GF-D8 (cell line): ENCODE measurements around the gene TANGO2.

Experiments
- DNase-seq: peaks from one replicate; lab custom pipeline; 2025; lab: John Stamatoyannopoulos, UW

Gene TANGO2

DNA sequence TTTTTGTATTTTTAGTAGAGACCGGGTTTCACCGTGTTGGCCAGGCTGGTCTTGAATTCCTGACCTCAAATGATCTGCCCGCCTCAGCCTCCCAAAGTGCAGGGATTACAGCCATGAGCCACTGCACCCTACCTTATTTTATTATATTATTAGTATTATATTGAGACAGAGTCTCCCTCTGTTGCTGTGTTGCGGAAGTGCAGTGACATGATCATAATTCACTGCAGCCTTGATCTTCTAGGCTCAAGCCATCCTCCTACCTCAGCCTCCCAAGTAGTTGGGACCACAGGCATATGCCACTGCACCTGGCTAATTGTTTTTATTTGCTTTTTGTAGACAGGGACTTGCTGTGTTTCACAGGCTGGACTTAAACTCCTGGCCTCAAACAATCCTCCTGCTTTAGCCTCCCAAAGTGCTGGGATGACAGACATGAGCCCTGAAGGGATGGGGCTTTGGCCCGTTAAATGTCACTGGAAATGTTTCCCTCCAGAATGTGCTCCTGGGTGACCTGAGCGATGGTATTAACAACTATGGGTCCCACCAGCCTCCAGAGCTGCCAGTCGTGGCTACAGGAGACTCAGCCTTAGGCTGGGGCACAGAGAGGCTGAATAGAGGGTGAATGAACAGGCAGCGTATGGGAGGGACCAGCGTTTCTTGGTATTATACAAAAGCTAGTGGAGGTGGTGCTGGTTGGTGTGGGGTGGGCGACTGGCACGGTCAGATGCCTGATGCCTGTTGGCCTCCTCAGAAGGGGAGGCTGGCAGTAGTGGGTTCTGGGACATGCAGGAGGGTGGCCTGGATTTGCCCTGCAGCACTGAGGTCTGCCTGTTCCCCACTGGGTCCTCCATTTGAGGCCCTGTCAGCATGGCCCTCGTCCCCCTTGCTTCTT is 7.3 kb downstream of the TANGO2 start:
- no peak for DNase-seq

DNA sequence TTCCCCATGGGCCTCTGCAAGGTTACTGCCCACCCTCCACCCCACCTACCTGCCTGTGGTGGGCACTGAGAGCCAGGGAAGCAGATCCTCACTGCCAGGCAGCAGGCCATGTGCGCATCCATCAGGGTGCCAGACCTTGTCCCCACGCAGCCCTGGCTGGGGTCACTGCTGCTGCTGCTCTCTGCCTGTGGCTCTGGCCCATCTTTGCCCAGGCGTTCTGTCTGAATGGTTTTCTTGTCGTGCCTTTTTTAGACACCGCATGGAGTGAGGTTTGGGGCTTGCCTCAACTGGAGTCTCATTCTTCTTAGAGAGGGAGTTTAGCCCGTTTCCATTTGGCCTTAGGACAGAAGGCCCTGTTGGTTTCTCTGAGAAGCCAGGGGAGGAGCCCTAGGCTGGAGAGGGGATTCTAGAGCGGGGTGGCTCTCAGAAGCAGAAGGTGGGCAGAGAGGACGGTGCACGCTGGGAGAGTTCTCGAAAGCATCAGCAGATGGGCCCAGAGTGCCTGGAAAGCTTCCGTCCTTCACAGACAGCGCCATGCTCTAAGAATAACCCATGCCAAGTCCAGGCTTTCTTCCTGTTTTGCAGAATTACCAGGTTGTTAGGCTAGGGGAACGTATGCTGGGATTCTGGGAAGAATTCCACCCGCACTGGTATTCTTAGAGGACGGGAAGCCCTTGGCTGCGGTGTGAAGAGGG is 8.1 kb downstream of the TANGO2 start:
- no peak for DNase-seq

DNA sequence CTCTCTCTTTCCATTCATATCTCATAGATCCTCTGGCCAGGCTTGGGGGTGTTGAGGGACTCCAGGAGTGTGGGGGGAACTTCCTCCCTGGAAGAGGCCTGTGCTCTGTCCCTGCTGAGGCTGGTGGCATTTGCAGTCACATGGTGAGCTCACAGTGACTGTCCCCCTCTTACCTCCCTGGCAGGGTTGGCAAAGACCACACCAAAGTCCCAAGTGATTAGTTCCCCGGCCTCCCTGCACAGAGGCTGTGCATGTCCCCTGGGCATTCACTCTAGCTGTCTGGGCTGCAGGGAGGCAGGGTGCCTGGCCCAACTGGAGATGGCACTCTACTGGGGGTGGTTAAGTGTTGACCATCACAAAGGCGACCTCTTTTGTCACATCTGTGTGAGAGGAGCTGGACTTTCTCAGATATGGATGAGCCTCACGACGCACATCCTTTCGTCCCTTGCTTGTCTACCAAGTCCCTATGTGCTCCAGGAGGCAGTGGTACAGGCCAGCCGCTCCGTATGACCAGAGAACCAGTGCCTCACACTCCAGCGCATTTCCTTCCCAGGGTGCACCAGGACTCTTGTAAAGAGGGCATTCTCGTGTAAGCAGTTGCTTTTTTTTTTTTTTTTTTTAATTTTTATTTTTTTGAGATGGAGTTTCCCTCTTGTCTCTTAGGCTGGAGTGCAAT is 8.8 kb downstream of the TANGO2 start:
- DNase-seq, result no peak

DNA sequence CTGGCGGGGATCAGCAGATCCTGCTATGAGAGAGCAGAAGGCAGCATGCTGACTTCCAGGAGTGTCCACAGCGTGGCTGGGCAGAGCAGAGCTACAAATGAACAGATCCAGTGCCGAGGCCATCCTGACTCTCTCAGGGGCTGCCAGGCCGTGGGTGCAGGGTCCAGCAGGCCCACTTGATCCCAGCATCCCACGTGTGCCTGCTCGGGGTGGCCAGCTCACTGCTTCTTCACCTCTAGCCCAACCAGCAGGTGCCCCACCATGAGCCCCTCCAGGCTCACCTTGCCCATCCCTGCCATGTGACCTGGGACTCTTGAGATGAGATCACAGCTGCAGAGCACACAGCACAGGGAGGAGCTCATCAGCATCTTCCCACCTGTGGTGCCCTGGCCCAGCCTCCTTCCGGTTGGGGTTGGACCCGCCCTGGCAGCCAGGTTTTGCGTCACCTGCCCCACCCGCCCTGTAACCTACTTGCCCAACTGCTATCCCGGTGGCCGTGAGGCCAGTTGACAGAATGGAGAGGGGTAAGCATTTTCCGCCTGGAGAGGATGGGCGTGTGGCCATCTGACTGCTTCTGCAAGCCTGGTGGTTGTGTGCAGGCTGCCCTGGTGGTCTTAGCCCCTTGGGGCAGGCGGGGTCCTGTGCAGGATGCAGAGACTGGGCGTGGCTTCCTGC is 11.0 kb downstream of the TANGO2 start:
- no peak for DNase-seq

DNA sequence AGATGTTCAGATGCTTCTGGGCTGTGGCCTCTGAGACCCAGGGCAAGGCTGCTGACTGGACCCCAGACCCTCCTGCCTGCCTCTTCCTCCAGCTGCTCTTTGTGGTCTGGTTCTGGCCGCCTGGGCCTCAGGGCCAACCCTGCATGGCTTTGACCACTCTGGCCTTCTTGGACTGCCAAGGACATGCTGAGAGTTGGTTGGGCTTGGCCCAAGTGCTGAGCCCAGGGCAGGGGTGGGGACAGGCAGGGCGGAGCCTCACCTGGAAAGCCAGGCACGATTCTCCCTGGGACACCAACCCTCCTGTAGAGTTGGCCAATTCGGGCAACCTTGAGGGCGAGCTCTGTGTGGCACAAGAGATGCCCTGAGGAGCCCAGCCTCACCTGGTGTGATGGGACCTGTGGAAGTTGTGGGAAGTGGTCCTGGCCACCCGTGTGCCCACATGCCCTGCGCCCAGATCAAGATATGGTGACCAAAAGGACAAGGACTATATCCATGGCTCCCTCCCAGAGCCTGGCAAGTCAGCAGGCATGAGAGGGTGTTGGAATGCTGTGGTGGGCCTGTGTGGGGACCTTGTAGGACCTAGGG is 11.6 kb downstream of the TANGO2 start:
- no peak for DNase-seq

DNA sequence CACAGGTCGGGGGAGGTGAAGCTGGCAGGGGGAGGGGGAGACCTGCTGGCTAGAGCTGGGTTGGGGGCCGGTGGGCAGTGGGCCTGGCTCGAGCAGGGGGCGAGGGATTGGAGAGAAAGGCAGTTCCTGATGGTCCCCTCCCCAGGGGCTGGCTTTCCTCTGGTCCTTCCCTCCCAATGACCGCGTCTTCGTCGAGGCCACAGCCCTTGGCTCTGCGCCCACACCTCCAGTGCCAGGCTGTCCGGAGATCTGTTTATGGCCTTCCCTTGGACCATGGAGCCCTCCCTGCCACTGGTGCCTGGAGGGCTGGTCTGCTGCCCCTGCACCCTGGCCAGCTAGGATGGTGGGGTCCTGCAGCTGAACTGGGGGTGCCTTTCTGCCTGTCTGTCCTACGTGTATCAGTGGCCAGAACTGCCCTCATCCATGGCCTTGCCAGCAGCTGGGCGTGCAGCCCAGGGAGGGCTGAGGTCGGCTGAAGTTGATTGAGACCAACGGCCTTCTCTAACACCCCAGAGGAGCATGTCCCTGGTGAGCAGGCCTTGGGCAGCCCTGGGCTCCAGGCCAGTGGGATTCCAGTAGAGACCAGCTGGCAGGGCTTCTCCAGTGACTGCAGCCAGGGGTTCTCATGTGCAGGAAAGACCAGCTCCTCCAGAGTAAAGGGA is 12.3 kb downstream of the TANGO2 start:
- DNase-seq, result no peak

DNA sequence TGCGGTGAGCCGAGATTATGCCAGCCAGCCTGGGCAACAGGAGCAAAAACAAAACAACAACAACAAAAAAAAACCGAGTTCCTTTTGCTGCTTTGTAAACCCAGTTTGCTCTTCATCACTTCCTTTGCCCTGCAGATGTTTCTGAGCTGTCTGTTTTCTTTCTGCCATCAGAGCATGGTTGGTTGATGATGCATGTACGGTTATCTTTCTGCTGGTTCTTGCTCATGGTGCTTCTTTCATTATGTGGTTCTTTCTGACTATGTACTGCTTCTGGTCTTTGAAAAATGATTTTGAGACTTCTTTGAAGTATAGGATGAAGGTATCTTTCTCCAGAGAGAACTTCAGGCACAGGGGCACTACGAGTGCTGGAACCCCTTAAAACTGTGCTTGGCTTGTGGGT is 13.2 kb downstream of the TANGO2 start:
- no peak for DNase-seq

DNA sequence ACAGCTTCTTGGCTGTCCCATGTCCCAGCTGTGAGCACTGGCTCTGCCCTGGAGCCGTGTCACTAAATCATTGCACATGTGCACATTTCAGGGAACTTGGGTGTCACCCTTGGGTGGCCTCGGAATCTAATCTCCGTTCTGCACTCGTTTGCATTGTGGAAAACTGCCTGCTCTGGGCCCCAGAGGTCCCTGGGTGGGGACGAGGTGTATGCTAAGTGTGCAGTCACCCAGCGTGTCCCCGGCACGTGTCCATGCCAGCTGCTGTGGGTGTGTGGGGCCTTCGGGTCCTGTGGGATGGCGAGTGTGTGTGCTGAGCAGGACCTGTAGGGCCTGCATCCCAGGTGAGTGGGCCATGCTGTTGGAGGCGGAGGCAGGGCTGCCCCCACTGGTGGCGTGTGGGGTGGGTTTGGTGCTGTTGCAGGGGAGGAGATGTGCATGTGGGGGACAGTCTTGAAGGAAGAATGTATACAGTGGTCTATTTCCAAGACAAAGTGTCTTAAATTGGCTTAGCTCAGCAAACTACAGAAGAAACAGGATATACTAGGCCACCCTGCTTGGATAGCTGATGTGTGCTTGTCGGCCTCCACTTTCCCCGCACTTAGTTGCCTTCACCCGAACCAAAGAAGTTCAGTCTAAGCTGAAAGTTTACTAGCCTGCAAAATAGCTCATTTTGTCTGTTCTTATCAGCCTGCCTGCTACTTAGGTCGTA is 14.6 kb downstream of the TANGO2 start:
- no peak for DNase-seq

DNA sequence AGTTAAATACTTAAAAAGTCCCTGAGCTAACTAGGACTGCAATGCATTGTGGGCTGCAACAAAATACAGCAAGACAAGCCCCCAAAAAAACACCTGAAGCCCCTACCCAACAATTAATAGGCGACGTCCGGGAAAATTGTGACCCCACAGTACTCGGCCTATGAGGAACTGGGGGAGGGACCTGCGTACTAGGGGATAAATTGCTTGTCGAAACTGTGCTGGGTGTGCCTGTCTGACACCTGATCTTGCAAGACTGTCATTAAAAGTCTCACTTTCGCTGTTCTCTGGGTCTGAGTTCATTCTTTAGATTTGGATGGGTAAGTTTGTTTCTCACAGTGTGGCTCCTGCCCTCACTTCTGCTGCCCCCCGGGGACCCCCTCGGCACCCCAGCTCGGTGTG is 15.2 kb downstream of the TANGO2 start:
- no peak for DNase-seq

DNA sequence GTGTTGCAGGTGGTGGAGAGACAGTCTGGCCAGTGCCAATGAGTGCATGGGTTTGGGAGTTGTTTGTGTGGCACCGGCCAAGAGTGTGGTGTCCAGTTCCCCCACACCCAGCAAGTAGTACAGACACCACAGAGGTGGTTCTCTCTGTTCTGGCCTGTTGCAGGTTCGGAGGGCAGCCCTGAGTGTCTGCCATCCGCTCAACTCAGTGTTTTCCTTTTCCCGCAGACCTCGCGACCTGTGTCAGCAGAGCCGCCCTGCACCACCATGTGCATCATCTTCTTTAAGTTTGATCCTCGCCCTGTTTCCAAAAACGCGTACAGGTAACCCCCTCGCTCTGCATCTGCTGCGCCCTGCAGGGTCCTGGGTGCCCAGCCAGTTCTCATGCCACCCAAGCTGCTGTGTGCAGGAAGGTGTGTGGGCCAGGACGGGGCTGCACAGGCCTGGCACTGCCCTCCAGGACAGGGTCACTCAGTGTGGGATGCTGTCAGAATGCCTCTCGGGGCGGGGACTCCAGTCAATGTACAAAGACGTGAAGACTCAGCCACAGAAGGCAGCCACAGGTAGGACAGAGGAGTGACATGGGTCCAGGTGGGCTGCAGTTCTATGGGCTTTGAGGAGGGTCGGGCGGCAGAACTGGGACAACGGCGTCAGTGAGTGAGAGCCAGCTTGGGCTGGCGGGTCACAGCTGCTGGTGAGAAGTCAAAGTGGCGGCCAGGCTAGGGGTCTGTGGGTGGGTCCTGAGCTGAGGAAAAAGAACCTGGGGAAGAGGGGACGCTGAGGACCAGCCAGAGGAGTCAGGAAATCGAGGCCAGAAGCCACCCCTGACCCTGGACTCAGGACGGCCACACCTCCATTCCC is 15.9 kb downstream of the TANGO2 start:
- no peak for DNase-seq

DNA sequence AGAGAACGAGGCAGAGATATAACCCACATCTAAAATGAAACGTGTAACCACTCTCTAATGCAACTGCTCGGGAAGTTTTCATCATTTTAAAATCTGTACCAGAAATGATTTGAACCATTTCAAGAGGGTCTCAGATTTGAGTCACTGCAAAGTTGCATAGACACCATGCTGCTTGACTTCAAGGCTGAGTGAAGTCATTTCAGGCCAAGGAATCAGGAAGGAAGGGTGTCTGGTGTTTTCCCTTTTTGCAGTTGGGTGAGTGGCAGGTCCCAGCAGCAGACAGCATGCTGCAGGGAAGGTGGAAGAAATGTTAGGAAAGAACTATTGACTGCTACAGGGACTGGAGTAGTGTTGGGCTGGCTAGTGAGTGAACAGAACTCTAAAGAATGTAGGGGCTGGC is 16.5 kb downstream of the TANGO2 start:
- no peak for DNase-seq

DNA sequence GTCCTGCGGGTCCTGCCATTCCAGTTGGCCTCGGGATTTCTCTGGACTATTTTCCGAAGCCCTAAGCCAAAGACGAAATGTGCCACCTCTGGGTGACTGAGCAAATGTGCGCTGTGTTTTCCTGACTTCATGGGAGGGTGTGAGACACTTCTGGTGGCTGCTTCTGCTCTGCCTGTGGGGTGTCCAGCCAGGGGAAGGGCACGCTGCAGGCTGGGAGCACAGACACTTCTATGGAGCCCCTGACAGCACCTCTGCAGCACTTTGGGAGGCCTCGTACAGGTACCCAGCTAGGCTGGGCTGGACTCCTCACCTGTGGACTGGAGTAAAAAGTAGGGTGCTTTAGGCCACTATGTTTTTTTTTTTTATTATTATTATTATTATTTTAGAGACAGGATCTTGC is 17.7 kb downstream of the TANGO2 start:
- DNase-seq, result no peak

DNA sequence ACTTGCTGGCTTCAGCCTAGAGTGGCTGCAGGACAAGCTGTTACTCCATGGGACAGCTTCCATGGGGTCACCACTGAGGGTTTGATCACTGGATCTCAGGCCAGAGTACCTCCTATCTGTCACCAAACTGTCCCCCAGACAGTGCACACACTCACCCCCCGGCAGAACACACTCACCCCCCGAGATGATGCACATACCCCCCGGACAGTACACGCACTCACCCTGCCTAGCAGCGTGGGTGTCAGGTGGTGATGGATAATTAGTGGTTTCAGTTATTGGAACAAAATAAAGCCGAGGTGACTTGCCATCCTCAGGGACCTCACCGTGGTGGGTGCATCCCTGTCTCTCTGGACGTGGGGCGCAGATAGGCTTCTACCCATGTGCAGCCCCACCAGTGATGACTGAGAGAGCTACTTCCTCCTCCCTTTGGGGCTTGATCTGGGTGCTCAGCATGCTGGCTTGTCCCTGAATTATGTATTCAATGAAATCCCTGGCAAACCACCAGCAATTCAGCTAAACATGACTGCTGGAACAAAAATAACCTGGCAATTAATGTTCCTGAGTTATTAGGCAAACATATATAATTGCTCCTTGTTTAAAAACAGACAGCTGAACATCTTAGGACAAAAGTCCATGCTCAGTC is 18.9 kb downstream of the TANGO2 start:
- no peak for DNase-seq

DNA sequence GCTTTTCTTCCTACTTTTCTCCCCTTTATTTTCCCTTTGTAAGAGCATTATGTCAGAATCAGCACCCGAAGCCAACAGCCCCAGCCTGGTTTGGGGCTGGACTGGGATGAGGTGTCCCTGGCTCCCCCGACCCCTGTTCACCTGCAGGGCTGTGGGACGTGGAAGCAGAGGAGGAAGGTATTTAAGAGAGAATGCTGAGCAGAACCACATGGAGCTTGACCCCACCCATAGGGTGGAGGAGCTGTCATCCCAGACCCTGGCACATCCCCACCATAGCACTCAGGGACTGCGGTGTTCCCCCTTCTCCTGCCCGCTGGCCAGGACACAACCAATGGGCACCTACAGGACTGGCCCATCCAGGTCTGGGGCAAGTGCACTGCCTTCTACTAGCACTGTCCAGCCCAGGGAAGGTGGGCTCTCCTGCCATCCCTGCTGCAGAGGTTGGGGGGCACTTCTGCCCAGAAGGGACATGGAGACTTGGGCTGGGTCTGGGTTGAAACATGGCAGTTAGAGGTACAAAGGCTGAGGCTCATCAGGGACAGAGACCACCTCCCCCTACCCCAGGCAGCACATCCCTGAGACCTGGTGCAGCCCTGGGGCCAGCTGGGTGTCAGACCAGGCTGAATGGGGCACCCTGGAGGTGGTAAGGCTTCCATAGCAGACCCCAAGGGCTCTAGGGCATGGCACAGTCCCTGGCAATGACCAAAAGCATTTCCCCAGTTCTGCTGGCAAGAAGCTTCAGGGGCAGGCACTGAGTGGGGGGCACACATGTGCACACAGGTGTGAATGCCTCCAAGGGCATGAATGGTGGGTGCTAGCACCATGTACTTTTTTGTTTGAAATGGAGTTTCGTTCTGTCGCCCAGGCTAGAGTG is 19.7 kb downstream of the TANGO2 start:
- DNase-seq, result no peak

DNA sequence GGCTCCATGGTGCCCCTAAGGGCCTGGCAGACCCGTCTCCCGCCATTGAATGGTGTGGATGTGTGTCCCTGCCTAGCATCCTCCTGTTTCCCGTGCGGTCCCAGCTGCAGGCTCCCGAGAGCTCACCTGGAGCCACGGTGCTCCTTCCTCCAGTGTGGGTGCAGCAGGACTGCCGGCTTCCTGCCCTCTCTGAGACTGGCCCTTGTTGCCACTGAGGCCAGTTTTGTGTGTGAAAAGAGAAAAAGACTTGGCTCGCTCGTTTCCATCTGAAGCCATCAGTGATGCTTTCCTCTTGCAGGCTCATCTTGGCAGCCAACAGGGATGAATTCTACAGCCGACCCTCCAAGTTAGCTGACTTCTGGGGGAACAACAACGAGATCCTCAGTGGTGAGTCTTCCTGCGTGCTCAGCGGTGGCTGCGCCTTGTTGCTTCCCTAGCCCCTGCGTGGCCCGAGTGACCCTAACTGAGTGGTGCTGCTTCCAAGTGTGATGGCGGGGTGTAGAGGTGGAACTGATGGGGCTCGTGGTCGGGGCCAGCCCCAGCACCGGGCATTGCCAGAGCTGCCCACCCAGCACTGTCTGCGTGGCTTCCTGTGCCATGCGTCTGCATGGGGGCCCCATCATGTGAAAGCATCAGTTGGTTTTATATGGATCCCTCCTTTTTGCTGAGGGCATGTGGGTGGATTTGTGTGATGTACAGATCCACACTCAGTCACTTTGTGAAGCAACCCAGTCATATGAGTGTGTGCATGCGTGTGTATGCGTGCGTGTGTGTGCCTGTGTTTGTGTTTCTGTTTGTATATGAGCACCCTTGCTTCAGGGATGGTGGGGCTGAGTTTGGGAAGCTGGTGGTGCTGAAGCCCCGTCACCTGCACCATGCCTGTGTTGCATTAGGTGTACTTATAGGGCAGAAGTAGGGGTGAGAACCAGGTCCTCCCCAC is 22.4 kb downstream of the TANGO2 start:
- no peak for DNase-seq

DNA sequence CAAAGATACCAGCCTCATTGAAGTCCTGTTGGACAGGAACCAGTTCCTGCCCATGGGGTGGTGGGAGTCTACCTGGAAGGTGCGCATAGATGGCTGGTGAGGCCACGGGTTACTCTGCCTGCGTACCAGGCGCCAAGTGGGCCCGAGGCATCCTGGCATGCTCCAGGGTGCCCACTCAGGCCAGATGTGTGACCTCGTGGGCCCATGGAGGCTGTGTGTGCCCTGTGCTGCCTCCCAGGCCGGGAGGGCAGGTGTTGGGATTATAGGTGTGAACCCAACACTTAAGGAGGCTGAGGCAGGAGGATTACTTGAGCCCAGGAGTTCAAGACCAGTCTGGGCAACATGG is 23.1 kb downstream of the TANGO2 start:
- no peak for DNase-seq

DNA sequence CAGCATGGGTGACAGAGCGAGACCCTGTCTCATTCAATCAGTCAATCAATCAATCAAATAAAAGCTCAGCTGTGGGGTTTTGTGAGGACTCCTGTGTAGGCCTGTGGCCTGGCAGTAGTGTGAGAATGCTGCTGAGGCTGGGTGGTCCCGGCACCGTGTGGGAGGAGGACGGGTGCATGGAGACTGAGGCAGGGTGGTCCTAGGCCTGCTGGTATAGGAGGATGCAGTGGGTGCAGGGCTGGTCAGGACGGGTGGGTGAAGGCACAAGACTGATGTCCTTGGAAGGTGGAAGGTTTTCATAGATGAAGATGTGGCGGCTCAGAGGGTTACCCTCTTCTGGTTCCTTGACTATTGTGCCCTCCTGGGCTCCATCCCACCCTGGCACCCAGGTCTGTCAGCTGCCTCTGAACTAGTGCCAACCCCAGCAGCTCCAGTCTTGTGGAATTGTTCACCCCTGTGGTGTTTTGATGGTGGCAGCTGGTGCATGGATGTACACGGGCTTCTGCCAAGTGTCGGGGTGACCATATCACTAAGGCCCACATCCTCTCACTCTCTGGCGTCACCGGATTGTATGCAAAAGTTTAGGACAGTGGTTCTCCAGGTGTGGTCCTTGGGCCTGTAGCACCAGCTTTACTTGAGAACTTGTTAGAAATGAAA is 23.7 kb downstream of the TANGO2 start:
- DNase-seq, result no peak
